GM12875 (cell line): ENCODE results near the gene ITPRID1.

Experiments
- H3K4me3 ChIP-seq: one replicate; pipeline ENCODE4 v1.5.1; 2011; ENCODE audit warnings: low read depth, low read length, control low read depth
- TF ChIP-seq, protein P1 (sequence below): IDR thresholded peaks from 2 replicates; pipeline ENCODE4 v1.5.1; 2011; ENCODE audit warnings: low read depth, mild to moderate bottlenecking, control low read depth, inconsistent platforms, low read length, moderate library complexity, borderline replicate concordance; ENCODE audit not compliant: insufficient read depth

The ITPRID1 gene

DNA sequence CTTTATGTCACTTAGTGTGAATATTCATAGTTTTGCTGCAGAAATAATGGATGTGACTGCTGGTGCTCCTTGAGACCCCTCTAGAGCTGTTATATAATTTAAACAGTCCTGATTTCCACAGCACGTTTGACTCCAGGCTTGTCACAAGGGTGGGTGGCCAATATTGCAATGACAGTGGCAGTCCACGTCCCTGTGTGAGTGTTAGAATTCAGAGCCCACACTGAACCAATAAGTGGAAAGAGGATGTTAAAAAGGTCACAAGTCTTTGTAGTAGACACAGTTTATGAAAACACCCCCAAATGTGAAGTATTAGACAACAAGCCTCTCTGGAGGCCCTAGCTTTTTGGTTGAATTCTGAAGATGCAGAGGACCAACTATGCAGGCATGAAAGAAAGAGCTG, 175.1 kb downstream of the ITPRID1 start:
- TF ChIP-seq, protein P1, sequence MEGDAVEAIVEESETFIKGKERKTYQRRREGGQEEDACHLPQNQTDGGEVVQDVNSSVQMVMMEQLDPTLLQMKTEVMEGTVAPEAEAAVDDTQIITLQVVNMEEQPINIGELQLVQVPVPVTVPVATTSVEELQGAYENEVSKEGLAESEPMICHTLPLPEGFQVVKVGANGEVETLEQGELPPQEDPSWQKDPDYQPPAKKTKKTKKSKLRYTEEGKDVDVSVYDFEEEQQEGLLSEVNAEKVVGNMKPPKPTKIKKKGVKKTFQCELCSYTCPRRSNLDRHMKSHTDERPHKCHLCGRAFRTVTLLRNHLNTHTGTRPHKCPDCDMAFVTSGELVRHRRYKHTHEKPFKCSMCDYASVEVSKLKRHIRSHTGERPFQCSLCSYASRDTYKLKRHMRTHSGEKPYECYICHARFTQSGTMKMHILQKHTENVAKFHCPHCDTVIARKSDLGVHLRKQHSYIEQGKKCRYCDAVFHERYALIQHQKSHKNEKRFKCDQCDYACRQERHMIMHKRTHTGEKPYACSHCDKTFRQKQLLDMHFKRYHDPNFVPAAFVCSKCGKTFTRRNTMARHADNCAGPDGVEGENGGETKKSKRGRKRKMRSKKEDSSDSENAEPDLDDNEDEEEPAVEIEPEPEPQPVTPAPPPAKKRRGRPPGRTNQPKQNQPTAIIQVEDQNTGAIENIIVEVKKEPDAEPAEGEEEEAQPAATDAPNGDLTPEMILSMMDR, result no peak
- no peak overlapping the region for H3K4me3 ChIP-seq

DNA sequence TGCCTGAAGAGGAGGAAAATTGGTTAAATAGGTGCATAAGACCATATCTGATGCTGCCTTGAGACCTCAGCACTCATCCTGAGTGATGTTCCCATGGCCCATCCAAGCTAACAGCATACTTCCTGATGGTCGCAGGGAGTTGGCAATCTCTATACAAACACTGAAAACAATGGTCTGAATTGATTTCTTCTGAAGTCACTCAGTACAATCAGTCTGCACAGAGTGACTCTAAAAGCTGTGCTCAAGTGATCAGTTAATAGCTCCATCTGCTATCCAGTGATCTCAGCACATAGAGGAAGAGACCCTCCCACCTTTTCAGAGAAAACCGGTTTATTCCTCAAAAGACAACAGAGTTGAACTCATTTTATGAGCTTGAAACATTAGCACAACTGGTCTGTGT, 177.0 kb downstream of the ITPRID1 start:
- no peak overlapping the region for H3K4me3 ChIP-seq
- TF ChIP-seq, protein P1, result no peak

DNA sequence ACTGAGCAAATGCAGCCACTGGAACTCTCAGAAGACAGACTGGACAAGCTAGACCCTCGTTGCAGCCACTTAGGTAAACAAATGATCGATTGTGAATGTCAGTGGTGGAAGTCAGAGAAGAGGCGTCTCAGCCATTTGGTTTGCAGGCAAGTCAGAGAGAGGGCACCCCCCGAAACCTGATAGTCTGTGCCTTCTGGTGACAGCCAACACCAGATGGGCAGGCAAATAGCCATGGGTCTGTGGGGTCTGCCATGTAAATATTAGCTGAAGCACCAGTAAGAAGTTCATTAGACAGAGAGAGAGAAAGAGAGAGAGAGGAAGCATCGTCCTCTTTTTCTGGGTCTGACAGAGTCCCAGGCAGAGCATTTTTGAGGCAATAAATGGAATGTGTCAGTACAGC, 178.6 kb downstream of the ITPRID1 start:
- no peak overlapping the region for H3K4me3 ChIP-seq
- TF ChIP-seq, protein P1, result no peak

DNA sequence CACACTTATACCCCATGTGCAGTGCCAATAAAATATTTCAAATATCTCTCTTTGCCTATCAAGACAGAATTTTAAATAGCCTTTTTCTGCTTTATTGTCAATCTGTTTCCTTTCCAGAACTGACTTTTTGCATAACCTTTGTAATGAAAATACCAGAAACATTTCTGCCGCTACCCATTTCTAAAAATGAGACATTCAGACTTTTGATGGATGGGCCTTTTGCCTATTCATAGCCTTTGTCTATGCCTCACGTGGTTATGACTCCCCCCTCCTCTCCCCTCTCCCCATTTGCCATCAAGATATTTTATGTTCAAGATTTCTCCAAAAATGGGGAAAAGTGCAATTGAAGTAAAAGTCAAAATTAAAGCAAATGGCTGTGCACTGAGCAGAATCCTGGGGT, 179.0 kb downstream of the ITPRID1 start:
- TF ChIP-seq, protein P1, result no peak
- no peak overlapping the region for H3K4me3 ChIP-seq

DNA sequence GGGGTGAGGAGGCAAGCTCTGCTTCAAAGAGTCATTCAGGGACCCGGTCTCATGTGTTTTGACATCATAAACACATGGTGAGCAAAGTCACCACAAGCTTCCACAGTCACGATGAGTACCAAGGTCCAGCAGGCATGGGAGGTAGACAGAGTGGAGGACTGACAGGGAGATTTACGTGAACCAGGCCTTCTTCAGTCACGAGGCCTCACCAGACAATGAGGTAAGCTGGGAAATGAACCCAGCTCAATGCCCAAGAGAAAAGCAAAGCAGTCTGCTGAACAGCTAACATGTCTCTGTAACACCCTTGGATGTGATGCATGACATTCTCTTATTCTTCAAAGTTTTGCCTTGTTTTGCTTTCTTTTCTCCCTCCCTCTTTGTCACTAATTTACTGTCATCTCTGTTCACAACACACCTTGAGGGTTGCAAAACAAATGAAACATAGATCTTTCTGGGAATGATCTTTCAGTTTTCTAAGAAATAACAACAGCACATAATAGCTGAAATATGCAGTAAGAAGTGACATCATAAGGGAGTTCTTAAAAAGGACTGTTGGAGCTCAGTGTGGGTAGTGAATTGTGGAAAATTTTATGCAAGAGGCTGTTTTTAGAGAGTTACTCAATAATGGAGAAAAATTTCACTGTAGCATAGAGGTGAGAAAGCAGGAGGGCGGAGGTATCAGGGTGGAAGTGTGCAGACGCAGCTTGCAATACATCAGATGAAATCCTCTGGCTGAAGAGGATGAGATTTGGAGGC, 182.1 kb downstream of the ITPRID1 start:
- no peak overlapping the region for H3K4me3 ChIP-seq

DNA sequence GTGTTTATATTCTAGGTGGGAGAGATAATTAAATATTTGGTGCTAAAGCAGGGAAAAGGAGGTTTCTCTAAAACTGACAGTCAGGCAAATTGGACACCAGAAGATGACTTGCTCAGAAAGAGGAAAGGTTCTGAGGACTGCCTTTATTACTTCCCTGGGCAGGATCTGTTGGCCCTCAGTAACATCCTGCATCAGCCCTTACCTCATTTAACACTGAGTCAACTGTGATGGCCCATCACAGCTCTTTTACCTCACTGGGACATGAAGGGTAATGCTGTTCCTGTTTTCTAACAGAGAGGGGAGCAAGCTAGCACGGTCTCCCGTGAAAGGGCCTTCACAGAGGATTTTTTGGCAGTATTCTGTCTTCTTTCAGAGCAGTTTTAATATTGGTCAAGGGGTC, 185.2 kb downstream of the ITPRID1 start:
- H3K4me3 ChIP-seq, result no peak overlapping the region
- TF ChIP-seq, protein P1, result no peak

More for the DNA sequence above, 182.1 kb downstream of the ITPRID1 start:
- TF ChIP-seq, protein P1, result no peak

DNA sequence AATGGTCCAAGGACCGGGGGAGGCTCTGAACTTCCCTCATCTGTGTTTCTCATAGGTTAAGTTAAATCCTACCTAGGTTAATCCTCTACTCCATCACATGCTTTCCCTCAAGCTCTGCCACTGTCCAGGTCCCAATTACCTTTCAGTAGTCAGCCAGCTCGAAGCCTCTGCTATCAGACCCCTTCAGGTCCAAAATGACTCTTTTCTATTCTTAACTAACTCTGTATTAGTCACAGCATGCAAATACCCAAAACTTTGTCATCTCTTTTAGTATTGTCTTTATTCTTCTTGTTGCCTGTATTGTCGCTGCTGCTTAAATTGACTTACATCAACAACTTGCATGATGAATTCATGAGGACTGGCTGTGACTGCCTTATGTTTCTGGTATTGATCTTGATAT, 188.5 kb downstream of the ITPRID1 start:
- no peak overlapping the region for H3K4me3 ChIP-seq
- TF ChIP-seq, protein P1, result no peak
